ENCODE measurements around the gene BOLA1.
"Not testable (repeated sequence)": the region's sequence is repeated elsewhere in the genome, so short reads cannot be mapped to it uniquely, and the experiment has no call there.

BOLA1 gene

GRCh38 chr1:149932474-149932873, 33.1 kb downstream of the BOLA1 start:
- no peak for DNase-seq

- no peak for DNase-seq
Measured at GRCh38 chr1:149933208-149933607, 33.8 kb downstream of the BOLA1 start.

- DNase-seq: no peak
Measured at GRCh38 chr1:149934356-149934755, 35.0 kb downstream of the BOLA1 start.

GRCh38 chr1:149936170-149936991, 37.0 kb downstream of the BOLA1 start, which contains the start of gene MTMR11:
TSS of gene MTMR11 (minus strand) at chr1:149936879. CDS start at chr1:149936647, 232 bp downstream.
- DNase-seq: no peak

- no peak for DNase-seq
Measured at GRCh38 chr1:149936992-149937705, 37.8 kb downstream of the BOLA1 start.

- no peak for DNase-seq
Measured at GRCh38 chr1:149937759-149938158, 38.4 kb downstream of the BOLA1 start.

- DNase-seq: not testable (repeated sequence)
Measured at GRCh38 chr1:149938668-149939003, 39.3 kb downstream of the BOLA1 start.

- no peak for DNase-seq
Measured at GRCh38 chr1:149940427-149940826, 41.1 kb downstream of the BOLA1 start.

- DNase-seq: no peak
Measured at GRCh38 chr1:149942207-149942606, 42.8 kb downstream of the BOLA1 start.

GRCh38 chr1:149942885-149943284, 43.5 kb downstream of the BOLA1 start:
- no peak for DNase-seq

- no peak for DNase-seq
Measured at GRCh38 chr1:149945206-149945605, 45.8 kb downstream of the BOLA1 start.

- DNase-seq: no peak
Measured at GRCh38 chr1:149949911-149950310, 50.5 kb downstream of the BOLA1 start.

Measured in SIG-M5 (cell line).